ENCODE measurements around the gene FAM180B. TPM values are rescaled to one million over a fixed set of nuclear protein-coding genes. Genes with fewer than 3 reads are reported as not detected.
"Not testable (repeated sequence)": the region's sequence is repeated elsewhere in the genome, so short reads cannot be mapped to it uniquely, and the experiment has no call there.

FAM180B gene
- total and polyA plus RNA-seq, 4 donors, result not detected

- H3K36me3 ChIP-seq (ENCODE audit: control insufficient read depth in 4 of 4, insufficient read depth in 3 of 4, low read depth in 1 of 4, low read length in 3 of 4), result no peaks in the 10 kb centered on the region
- H3K9ac ChIP-seq (ENCODE audit: low read depth in 1 of 2, low read length in 2 of 2), result no peak overlapping the region
- no peaks in the 10 kb centered on the region for H3K27me3 ChIP-seq (ENCODE audit: control insufficient read depth in 4 of 4, insufficient read depth in 4 of 4, low read length in 3 of 4)
- WGBS, result 95% methylated on average over 6 of the region's 6 CpGs
- DNase-seq (ENCODE audit: low spot score), result no peak
- TF ChIP-seq TAF1 (conservative IDR thresholded peaks at IDR 0.05) (no peak), HNF4G (IDR thresholded peaks at IDR 0.05) (no peak), CTCF (IDR thresholded peaks at IDR 0.05; ENCODE audit: low read depth, low read length, missing input control) (no peak), ATF3 (IDR thresholded peaks at IDR 0.05) (no peak), RXRA (IDR thresholded peaks at IDR 0.05) (no peak), YY1 (IDR thresholded peaks at IDR 0.05) (no peak), ZBTB33 (IDR thresholded peaks at IDR 0.05) (no peak), JUND (IDR thresholded peaks at IDR 0.05) (no peak), FOXA1 (IDR thresholded peaks at IDR 0.05) (no peak), EGR1 (IDR thresholded peaks at IDR 0.05; ENCODE audit: low read depth in 2 of 2) (no peak), SP1 (IDR thresholded peaks at IDR 0.05) (no peak), RAD21 (IDR thresholded peaks at IDR 0.05) (no peak), REST (IDR thresholded peaks at IDR 0.05) (no peak), GABPA (IDR thresholded peaks at IDR 0.05 in 1 of 2, conservative IDR thresholded peaks at IDR 0.05 in 1 of 2) (no peak), MAX (IDR thresholded peaks at IDR 0.05) (no peak), NR2F2 (IDR thresholded peaks at IDR 0.05) (no peak), FOXA2 (IDR thresholded peaks at IDR 0.05) (no peak), HNF4A (conservative IDR thresholded peaks at IDR 0.05) (no peak)
- H3K27ac ChIP-seq (ENCODE audit: low read depth in 1 of 2, low read length in 2 of 2), result no peak overlapping the region
- H3K9me3 ChIP-seq (ENCODE audit: control insufficient read depth in 4 of 4, low read length in 3 of 4), result no peaks in the 10 kb centered on the region
- H3K4me1 ChIP-seq (ENCODE audit: control insufficient read depth in 4 of 4, insufficient read depth in 4 of 4, low read length in 3 of 4), result peaks cover 10 to 32% (median 17%) of the 10 kb centered on the region in 4 donors
- H3K4me3 ChIP-seq (ENCODE audit: low read depth in 1 of 3, low read length in 3 of 3), result no peak overlapping the region
Measured at GRCh38 chr11:47545298-47545697, 41.2 kb upstream of the FAM180B start.

- H3K9ac ChIP-seq (ENCODE audit: low read depth in 1 of 2, low read length in 2 of 2); DNase-seq (ENCODE audit: low spot score); H3K9me3 ChIP-seq (ENCODE audit: control insufficient read depth in 4 of 4, low read length in 3 of 4); H3K27me3 ChIP-seq (ENCODE audit: control insufficient read depth in 4 of 4, insufficient read depth in 4 of 4, low read length in 3 of 4); H3K4me3 ChIP-seq (ENCODE audit: low read depth in 1 of 3, low read length in 3 of 3); H3K36me3 ChIP-seq (ENCODE audit: control insufficient read depth in 4 of 4, insufficient read depth in 3 of 4, low read depth in 1 of 4, low read length in 3 of 4); H3K27ac ChIP-seq (ENCODE audit: low read depth in 1 of 2, low read length in 2 of 2): not testable (repeated sequence)
- H3K4me1 ChIP-seq (ENCODE audit: control insufficient read depth in 4 of 4, insufficient read depth in 4 of 4, low read length in 3 of 4), result peaks cover 14 to 34% (median 21%) of the 10 kb centered on the region in 4 donors
- 96% methylated on average over 7 of the region's 7 CpGs for WGBS
Measured at GRCh38 chr11:47546274-47546673, 40.2 kb upstream of the FAM180B start.
